ENCODE measurements around the gene GRHL3.

- TF ChIP-seq CTCF (IDR thresholded peaks at IDR 0.05) = peak; percentile 61 to 80 (median 72)
- TF ChIP-seq POLR2A (IDR thresholded peaks at IDR 0.05) = no peak
These were observed 72.9 kb downstream of the GRHL3 start for GRCh38 chr1:24391882-24392603.
